ENCODE measurements around the gene LYPD6.

- TF ChIP-seq, protein P1, sequence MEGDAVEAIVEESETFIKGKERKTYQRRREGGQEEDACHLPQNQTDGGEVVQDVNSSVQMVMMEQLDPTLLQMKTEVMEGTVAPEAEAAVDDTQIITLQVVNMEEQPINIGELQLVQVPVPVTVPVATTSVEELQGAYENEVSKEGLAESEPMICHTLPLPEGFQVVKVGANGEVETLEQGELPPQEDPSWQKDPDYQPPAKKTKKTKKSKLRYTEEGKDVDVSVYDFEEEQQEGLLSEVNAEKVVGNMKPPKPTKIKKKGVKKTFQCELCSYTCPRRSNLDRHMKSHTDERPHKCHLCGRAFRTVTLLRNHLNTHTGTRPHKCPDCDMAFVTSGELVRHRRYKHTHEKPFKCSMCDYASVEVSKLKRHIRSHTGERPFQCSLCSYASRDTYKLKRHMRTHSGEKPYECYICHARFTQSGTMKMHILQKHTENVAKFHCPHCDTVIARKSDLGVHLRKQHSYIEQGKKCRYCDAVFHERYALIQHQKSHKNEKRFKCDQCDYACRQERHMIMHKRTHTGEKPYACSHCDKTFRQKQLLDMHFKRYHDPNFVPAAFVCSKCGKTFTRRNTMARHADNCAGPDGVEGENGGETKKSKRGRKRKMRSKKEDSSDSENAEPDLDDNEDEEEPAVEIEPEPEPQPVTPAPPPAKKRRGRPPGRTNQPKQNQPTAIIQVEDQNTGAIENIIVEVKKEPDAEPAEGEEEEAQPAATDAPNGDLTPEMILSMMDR (IDR thresholded peaks at IDR 0.05): peak in 2 of 6 experiments; percentile 7 to 12
- TF ChIP-seq POLR2A (IDR thresholded peaks at IDR 0.05): no peak
Observed at GRCh38 chr2:149487189-149487588, 156.8 kb downstream of the LYPD6 start.

All from Peyer's patch (tissue), 4 donors.